GM23338 (cell line): Measurements from ENCODE around the gene ABCC6. TPM values are rescaled to one million over a fixed set of nuclear protein-coding genes. Genes with fewer than 3 reads are reported as not detected.

Experiments used
- ATAC-seq: fragments of 200-7000 bp; cut with Tn5 transposase; 3 replicates; pipeline ENCODE4 v1.9.1; 2020
- DNase-seq: peaks from one replicate; pipeline ENCODE4 v3.0.0-alpha.2; 2015; ENCODE audit warnings: low spot score
- H2AFZ ChIP-seq: fragments of 200-600 bp; sonication (generic); 2 replicates; pipeline ENCODE4 v1.8.0; 2016; ENCODE audit warnings: antibody characterized with exemption, mild to moderate bottlenecking, moderate library complexity
- H3F3A ChIP-seq: fragments of 200-600 bp; sonication (generic); replicated peaks from 2 replicates; pipeline ENCODE4 v1.8.0; 2017; ENCODE audit warnings: antibody characterized with exemption, mixed run types, low read depth
- H3K27ac ChIP-seq: fragments of 200-600 bp; sonication (generic); 2 replicates; pipeline ENCODE4 v1.6.1; 2016; ENCODE audit warnings: low read depth
- H3K27me3 ChIP-seq: fragments of 200-600 bp; sonication (generic); 2 replicates; pipeline ENCODE4 v1.8.0; 2016; ENCODE audit warnings: mild to moderate bottlenecking, mixed run types, moderate library complexity; ENCODE audit not compliant: insufficient read depth
- H3K36me3 ChIP-seq: fragments of 200-600 bp; sonication (generic); 2 replicates; pipeline ENCODE4 v1.8.0; 2016; ENCODE audit warnings: mild to moderate bottlenecking; ENCODE audit not compliant: insufficient read depth
- H3K4me1 ChIP-seq: fragments of 200-600 bp; sonication (generic); 2 replicates; pipeline ENCODE4 v1.8.0; 2016; ENCODE audit warnings: mild to moderate bottlenecking, moderate library complexity; ENCODE audit not compliant: insufficient read depth
- H3K4me2 ChIP-seq: fragments of 200-600 bp; sonication (generic); 2 replicates; pipeline ENCODE4 v1.7.1; 2017; ENCODE audit warnings: mixed run types
- H3K4me3 ChIP-seq: fragments of 200-600 bp; sonication (generic); 2 replicates; pipeline ENCODE4 v1.6.1; 2016; ENCODE audit warnings: mixed run types
- H3K79me2 ChIP-seq: fragments of 200-600 bp; sonication (generic); replicated peaks from 2 replicates; pipeline ENCODE4 v1.8.0; 2017; ENCODE audit warnings: mild to moderate bottlenecking; ENCODE audit not compliant: insufficient read depth
- H3K9me2 ChIP-seq: fragments of 200-600 bp; sonication (generic); 2 replicates; pipeline ENCODE4 v1.8.0; 2017; ENCODE audit not compliant: insufficient read depth
- H4K20me1 ChIP-seq: fragments of 200-600 bp; sonication (generic); replicated peaks from 2 replicates; pipeline ENCODE4 v1.8.0; 2017; ENCODE audit warnings: mild to moderate bottlenecking; ENCODE audit not compliant: insufficient read depth
- H3K27ac Mint-ChIP-seq: 2 replicates; pipeline ENCODE4 v1.8.0; 2020; ENCODE audit warnings: inconsistent platforms, mild to moderate bottlenecking, moderate library complexity, mixed read lengths
- H3K27me3 Mint-ChIP-seq: 3 replicates; pipeline ENCODE4 v1.8.0; 2022; ENCODE audit warnings: low read depth, mild to moderate bottlenecking, moderate library complexity, mixed read lengths, inconsistent platforms; ENCODE audit not compliant: insufficient read depth, poor library complexity
- H3K36me3 Mint-ChIP-seq: 3 replicates; pipeline ENCODE4 v1.8.0; 2021; ENCODE audit warnings: low read depth, mild to moderate bottlenecking, inconsistent platforms, moderate library complexity, mixed read lengths
- H3K4me1 Mint-ChIP-seq: 3 replicates; pipeline ENCODE4 v1.8.0; 2020; ENCODE audit warnings: mild to moderate bottlenecking, inconsistent platforms, mixed read lengths
- H3K4me3 Mint-ChIP-seq: 3 replicates; pipeline ENCODE4 v1.8.0; 2021; ENCODE audit warnings: moderate library complexity, mild to moderate bottlenecking, inconsistent platforms, mixed read lengths
- H3K9me3 Mint-ChIP-seq: 3 replicates; pipeline ENCODE4 v1.8.0; 2020; ENCODE audit warnings: moderate library complexity, mild to moderate bottlenecking, inconsistent platforms, mixed read lengths
- CTCF ChIP-seq, 2 experiments: fragments of 200-600 bp in 1 of 2; sonication (generic) in 1 of 2; conservative IDR thresholded peaks; 2 replicates each; pipeline versions ENCODE4 v1.5.1 to v1.6.1; 2016 to 2017; ENCODE audit warnings: antibody characterized with exemption in 2 of 2, low read depth in 2 of 2, mild to moderate bottlenecking in 2 of 2, moderate library complexity in 1 of 2
- ETS1 ChIP-seq: IDR thresholded peaks from 2 replicates; pipeline ENCODE4 v1.6.1; 2016; ENCODE audit warnings: antibody characterized with exemption
- EZH2 ChIP-seq: fragments of 200-600 bp; sonication (generic); IDR thresholded peaks from one replicate; pipeline ENCODE4 v1.8.0; 2017; ENCODE audit warnings: antibody characterized with exemption, mild to moderate bottlenecking, low read depth; ENCODE audit not compliant: unreplicated experiment
- POLR2AphosphoS5 ChIP-seq: IDR thresholded peaks from 2 replicates; pipeline ENCODE4 v1.6.1; 2016; ENCODE audit warnings: antibody characterized with exemption, low read depth
- REST ChIP-seq: IDR thresholded peaks from one replicate; pipeline ENCODE4 v1.6.1; 2018; ENCODE audit warnings: antibody characterized with exemption; ENCODE audit not compliant: unreplicated experiment
- STAT1 ChIP-seq: IDR thresholded peaks from one replicate; pipeline ENCODE4 v1.6.1; 2016; ENCODE audit warnings: antibody characterized with exemption; ENCODE audit not compliant: unreplicated experiment
- ZNF114 ChIP-seq: fragments of 250-450 bp; sonication (Bioruptor Pico); IDR thresholded peaks from 2 replicates; pipeline ENCODE4 v1.5.0; 2020; ENCODE audit warnings: mild to moderate bottlenecking, moderate library complexity
- ZNF331 ChIP-seq: fragments of 250-450 bp; sonication (Bioruptor Pico); IDR thresholded peaks from 2 replicates; pipeline ENCODE4 v1.5.0; 2020; ENCODE audit warnings: low read depth, mild to moderate bottlenecking, moderate library complexity
- polyA plus RNA-seq: library from polyadenylated mRNA; unstranded; fragments of >200 nt; fragmentation: Nextera tagmentation; extraction: Ambion mirVana; gene quantifications from 2 replicates; pipeline ENCODE4 v1.2.1, GENCODE V29; 2016
- total RNA-seq: library from RNA; depleted of rRNA; stranded (reverse); fragments of >200 nt; shearing (Covaris generic); gene quantifications from 2 replicates; pipeline ENCODE4 v1.2.3, GENCODE V29; 2014

Gene ABCC6
- total and polyA plus RNA-seq, 2 experiments from 2014 or later, result 0.73 to 2.8 TPM

GRCh38 chr16:16183562-16183961 is 39.7 kb downstream of the ABCC6 start:
- peaks cover 12% of the 10 kb centered on the region for H3K27me3 Mint-ChIP-seq
- no peak overlapping the region for H3K4me3 Mint-ChIP-seq
- no peaks in the 10 kb centered on the region for H4K20me1 ChIP-seq
- no peaks in the 10 kb centered on the region for H3K9me2 ChIP-seq
- no peaks in the 10 kb centered on the region for H3K4me1 ChIP-seq
- H3K79me2 ChIP-seq, result no peaks in the 10 kb centered on the region
- DNase-seq (peak; percentile 75), ATAC-seq (peak; percentile 36)
- peaks cover 4% of the 10 kb centered on the region; the same call in 1 of the 3 replicates for H3K36me3 Mint-ChIP-seq
- peaks cover 18% of the 10 kb centered on the region for H3K9me3 Mint-ChIP-seq
- H3K4me2 ChIP-seq, result no peak overlapping the region
- peaks cover 4% of the 10 kb centered on the region for H3K4me1 Mint-ChIP-seq
- no peak overlapping the region for H2AFZ ChIP-seq
- no peaks in the 10 kb centered on the region for H3K27me3 ChIP-seq
- H3K27ac ChIP-seq, result no peak overlapping the region
- H3F3A ChIP-seq, result no peaks in the 10 kb centered on the region
- TF ChIP-seq ETS1, result no peak
- TF ChIP-seq REST, result no peak
- TF ChIP-seq CTCF (conservative IDR thresholded peaks at IDR 0.05; ENCODE audit: low read depth in 2 of 2), result peak; percentile 59
- TF ChIP-seq ZNF114, result no peak
- no peak overlapping the region for H3K4me3 ChIP-seq
- H3K27ac Mint-ChIP-seq, result no peak overlapping the region
- no peaks in the 10 kb centered on the region for H3K36me3 ChIP-seq

- Histone ChIP-seq H3K79me2 (no peaks in the 10 kb centered on the region), H3K27ac (no peak overlapping the region), H3K9me2 (no peaks in the 10 kb centered on the region; the same call in 1 of the 2 replicates), H3K4me3 (no peak overlapping the region), H3K27me3 (no peaks in the 10 kb centered on the region), H4K20me1 (no peaks in the 10 kb centered on the region), H3K4me2 (no peak overlapping the region), H3K4me1 (no peaks in the 10 kb centered on the region), H3F3A (no peaks in the 10 kb centered on the region), H2AFZ (no peak overlapping the region), H3K36me3 (no peaks in the 10 kb centered on the region)
- no peak for DNase-seq
- H3K27ac Mint-ChIP-seq, result no peak overlapping the region
- H3K4me1 Mint-ChIP-seq, result peaks cover 4% of the 10 kb centered on the region
- no peak for ATAC-seq
- peaks cover 6% of the 10 kb centered on the region; the same call in 1 of the 3 replicates for H3K36me3 Mint-ChIP-seq
- H3K9me3 Mint-ChIP-seq, result peaks cover 21% of the 10 kb centered on the region
- TF ChIP-seq ZNF331 (CRISPR knock-in tag) (no peak), EZH2 (no peak), CTCF (conservative IDR thresholded peaks at IDR 0.05; ENCODE audit: low read depth in 2 of 2) (no peak), STAT1 (no peak), REST (no peak), POLR2AphosphoS5 (no peak)
- peaks cover 12% of the 10 kb centered on the region for H3K27me3 Mint-ChIP-seq
- no peak overlapping the region for H3K4me3 Mint-ChIP-seq
Observed at GRCh38 chr16:16182918-16183317, 40.4 kb downstream of the ABCC6 start.
